WTC11 (cell line): Measurements from ENCODE around the gene ITPR2.

Experiments used
- JUN ChIP-seq: sonication (generic); formaldehyde crosslinking; IDR thresholded peaks from 2 replicates; pipeline ENCODE4 v1.8.0; 2023; ENCODE audit warnings: mild to moderate bottlenecking, missing genetic modification reagents
- SMAD3 ChIP-seq: sonication (generic); formaldehyde crosslinking; IDR thresholded peaks from 2 replicates; pipeline ENCODE4 v1.8.0; 2022; ENCODE audit warnings: missing genetic modification reagents, mild to moderate bottlenecking, borderline replicate concordance
- ZNF232 ChIP-seq: sonication (generic); formaldehyde crosslinking; IDR thresholded peaks from 2 replicates; pipeline ENCODE4 v1.8.0; 2022; ENCODE audit warnings: mild to moderate bottlenecking, missing genetic modification reagents
- ZNF423 ChIP-seq: fragments of 250-450 bp; sonication (Bioruptor Pico); IDR thresholded peaks from 2 replicates; pipeline ENCODE4 v2.1.2; 2022; ENCODE audit warnings: mild to moderate bottlenecking, moderate library complexity
- TF ChIP-seq, protein P1 (sequence below): fragments of 200-600 bp; IDR thresholded peaks from 2 replicates; pipeline ENCODE4 v1.8.0; 2022; ENCODE audit warnings: antibody characterized with exemption
- TF ChIP-seq, protein P2 (sequence below): fragments of 250-450 bp; sonication (Bioruptor Pico); IDR thresholded peaks from 2 replicates; pipeline ENCODE4 v2.1.2; 2022; ENCODE audit warnings: mild to moderate bottlenecking, moderate library complexity
- TF ChIP-seq, protein P3 (sequence below): sonication (generic); formaldehyde crosslinking; IDR thresholded peaks from 2 replicates; pipeline ENCODE4 v1.8.0; 2023; ENCODE audit warnings: missing genetic modification reagents

DNA sequence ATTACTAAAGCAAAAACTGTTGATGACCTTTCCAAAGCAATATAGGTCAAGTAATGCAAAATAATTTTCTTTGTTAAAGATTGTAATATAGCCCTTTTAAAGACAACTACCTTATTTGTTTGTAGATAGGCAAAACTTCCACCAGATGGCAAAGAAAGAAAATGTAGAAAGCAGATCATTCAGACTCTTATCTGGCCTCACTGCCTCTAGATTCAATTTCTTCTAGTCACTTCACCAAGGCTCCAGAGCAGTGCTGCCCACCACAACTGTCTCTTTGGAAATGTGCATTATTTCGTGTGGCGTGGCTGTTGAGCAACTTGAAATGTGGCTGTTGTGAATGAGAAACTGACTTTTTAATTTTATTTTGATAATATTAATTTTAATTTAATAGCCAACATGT, 127.1 kb downstream of the ITPR2 start:
- TF ChIP-seq, protein P1, sequence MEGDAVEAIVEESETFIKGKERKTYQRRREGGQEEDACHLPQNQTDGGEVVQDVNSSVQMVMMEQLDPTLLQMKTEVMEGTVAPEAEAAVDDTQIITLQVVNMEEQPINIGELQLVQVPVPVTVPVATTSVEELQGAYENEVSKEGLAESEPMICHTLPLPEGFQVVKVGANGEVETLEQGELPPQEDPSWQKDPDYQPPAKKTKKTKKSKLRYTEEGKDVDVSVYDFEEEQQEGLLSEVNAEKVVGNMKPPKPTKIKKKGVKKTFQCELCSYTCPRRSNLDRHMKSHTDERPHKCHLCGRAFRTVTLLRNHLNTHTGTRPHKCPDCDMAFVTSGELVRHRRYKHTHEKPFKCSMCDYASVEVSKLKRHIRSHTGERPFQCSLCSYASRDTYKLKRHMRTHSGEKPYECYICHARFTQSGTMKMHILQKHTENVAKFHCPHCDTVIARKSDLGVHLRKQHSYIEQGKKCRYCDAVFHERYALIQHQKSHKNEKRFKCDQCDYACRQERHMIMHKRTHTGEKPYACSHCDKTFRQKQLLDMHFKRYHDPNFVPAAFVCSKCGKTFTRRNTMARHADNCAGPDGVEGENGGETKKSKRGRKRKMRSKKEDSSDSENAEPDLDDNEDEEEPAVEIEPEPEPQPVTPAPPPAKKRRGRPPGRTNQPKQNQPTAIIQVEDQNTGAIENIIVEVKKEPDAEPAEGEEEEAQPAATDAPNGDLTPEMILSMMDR: no peak
- TF ChIP-seq JUN (CRISPR knock-in tag) (no peak), ZNF232 (CRISPR knock-in tag) (no peak), SMAD3 (CRISPR knock-in tag) (no peak), ZNF423 (CRISPR knock-in tag) (no peak)
- TF ChIP-seq, protein P2, sequence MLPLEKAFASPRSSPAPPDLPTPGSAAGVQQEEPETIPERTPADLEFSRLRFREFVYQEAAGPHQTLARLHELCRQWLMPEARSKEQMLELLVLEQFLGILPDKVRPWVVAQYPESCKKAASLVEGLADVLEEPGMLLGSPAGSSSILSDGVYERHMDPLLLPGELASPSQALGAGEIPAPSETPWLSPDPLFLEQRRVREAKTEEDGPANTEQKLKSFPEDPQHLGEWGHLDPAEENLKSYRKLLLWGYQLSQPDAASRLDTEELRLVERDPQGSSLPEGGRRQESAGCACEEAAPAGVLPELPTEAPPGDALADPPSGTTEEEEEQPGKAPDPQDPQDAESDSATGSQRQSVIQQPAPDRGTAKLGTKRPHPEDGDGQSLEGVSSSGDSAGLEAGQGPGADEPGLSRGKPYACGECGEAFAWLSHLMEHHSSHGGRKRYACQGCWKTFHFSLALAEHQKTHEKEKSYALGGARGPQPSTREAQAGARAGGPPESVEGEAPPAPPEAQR (CRISPR knock-in tag): no peak
- TF ChIP-seq, protein P3, sequence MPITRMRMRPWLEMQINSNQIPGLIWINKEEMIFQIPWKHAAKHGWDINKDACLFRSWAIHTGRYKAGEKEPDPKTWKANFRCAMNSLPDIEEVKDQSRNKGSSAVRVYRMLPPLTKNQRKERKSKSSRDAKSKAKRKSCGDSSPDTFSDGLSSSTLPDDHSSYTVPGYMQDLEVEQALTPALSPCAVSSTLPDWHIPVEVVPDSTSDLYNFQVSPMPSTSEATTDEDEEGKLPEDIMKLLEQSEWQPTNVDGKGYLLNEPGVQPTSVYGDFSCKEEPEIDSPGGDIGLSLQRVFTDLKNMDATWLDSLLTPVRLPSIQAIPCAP: no peak
